Smooth muscle cell of the brain vasculature (primary cell): ENCODE data around the gene SWT1.
A peak's percentile ranks its signal among the peaks of the same experiment; 100 is the strongest.

Experiments
- DNase-seq: peaks from one replicate; pipeline ENCODE4 v3.0.0-alpha.2; 2012; ENCODE audit warnings: low read depth, low spot score

SWT1 gene, protein sequence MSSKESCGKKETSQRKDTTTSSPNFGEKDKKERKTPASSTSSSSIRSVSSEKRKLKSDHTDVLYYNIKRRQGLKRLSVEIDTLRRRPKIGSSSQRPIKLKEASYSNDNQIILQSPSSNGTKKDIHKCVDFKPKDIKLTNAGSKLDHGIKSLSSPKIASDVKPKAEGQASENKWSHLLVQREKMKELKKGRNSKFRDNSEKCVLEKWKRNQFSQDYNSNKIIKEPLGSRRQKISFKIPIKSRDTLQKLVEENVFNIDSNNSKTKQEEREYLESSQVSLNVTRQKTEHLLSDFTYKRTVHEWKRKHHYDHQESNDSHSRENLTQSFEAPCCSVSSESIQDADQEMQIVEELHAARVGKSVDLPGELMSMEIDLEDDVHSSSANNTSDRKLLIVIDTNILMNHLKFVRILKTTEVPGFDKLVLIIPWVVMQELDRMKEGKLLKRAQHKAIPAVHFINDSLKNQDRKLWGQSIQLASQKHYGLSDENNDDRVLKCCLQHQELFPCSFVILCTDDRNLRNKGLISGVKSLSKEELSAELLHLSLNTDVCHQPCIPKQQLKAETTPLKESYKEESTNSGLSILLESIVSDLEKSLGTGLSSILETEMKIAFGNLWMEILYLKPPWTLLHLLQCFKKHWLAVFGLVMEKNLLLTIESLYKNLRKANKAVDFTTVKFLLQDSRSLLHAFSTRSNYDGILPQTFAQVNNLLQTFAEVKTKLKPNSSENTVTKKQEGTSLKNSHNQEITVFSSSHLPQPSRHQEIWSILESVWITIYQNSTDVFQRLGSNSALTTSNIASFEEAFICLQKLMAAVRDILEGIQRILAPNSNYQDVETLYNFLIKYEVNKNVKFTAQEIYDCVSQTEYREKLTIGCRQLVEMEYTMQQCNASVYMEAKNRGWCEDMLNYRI

DNA sequence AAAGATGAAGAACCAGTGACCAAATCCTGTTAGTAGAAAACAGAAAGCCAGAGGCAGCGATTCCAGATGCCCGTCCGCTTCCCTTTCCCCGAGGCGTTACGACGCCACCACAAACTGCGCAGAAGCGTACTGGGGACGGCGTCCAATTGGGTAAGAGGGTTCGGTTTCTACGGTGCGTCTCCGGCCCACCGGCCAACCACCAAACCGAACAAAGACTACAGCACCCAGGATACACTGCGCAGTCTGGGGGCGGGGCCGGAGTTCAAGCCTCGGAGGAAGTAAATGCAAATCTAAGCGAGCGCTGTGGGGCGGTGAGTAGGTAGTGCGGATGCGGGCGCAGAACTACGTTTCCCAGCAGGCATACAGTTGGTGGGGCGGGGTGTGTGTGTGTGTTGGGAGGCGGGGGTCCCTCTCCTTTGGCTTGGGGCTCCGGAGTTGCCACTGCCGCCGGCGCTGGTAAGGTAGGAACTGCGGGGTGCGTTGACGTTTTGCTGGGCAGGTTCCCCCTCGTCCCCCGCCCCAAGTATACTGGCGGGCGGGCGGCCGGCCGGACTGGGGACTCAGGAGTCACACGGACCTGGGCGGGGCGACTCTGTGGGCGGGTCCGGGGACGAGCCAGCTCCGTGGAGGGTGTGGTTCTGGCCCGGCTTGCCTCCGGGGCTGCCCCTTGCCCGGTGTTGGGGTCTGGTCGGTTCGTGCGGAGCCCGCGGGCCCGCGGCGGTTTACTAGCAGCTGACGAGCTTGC, at the start of gene SWT1, which contains the start of gene TRMT1L:
Gene SWT1 (plus strand): TSS at position 314 of the 745 bp plus-strand sequence. CDS start 3,675 bp downstream, outside the sequence.
Gene TRMT1L (minus strand): TSS at position 100 of the 745 bp plus-strand sequence. CDS start 241 bp downstream, outside the sequence.
- peak; percentile 99 for DNase-seq

DNA sequence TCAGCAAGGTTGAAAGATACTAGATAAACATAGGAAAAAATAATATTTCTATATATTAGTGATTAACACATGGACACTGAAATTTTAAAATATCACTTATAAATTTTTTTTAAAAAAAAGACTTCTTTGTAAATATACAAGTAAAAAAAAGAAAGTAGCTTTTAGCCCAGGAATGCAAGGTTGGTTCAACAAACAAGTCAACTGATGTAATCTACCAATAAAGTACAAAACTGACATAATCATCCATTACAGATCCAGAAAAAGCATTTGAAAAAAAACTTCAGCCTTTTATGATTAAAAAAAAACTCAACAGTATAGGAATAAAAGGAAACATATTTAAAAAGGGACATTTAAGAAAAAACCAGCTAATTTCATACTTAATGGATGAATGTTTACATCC, 48.6 kb upstream of the SWT1 start:
- no peak for DNase-seq

DNA sequence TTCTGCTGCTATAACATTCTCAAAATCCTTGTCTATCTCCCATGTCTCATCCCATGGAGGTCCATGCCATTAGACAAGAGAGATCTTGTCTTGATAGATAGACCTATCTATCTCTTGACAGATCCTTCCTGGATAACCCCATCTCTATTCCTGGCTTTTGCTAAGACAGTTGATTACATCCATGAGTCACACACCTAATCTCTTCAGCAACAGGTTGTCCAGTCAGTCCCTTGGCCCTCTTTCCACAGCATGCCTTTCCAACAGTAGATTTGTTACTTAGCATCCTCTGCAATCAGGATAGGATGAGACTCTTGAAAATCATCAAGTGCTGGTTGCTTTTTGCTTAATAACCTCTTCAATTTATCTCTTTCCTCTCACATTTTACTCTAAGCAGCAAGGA, 46.8 kb upstream of the SWT1 start:
- DNase-seq, result no peak

DNA sequence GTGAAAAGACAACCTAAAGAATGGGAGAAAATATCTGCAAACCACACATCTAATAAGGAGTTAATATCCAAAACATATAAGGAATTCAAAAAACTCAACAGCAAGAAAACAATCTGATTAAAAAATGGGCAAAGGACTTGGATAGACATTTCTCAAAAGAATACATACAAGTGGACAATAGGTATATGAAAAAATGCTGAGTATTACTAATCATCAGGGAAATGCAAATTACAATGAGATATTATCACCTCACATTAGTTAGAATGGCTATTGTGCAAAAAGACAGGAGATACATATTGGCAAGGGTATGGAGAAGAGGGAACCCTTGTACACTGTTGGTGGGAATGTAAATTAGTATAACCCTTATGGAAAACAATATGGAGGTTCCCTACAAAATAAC, 45.1 kb upstream of the SWT1 start:
- no peak for DNase-seq

DNA sequence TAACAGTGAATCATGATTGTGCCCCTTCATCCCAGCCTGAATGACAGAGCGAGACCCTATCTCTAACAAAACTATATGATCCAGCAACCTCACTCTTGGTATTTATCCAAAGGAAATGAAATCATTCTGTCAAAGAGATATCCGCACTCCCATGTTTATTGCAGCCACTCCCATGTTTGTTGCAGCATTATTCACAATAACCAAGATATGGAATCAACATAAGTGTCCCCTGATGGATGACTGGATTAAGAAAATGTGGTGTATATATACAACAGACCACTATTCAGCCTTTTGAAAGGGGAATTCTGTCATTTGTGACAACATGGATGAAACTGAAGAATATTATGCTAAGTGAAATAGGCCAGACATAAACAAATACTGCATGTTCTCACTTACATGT, 44.6 kb upstream of the SWT1 start:
- DNase-seq, result no peak

DNA sequence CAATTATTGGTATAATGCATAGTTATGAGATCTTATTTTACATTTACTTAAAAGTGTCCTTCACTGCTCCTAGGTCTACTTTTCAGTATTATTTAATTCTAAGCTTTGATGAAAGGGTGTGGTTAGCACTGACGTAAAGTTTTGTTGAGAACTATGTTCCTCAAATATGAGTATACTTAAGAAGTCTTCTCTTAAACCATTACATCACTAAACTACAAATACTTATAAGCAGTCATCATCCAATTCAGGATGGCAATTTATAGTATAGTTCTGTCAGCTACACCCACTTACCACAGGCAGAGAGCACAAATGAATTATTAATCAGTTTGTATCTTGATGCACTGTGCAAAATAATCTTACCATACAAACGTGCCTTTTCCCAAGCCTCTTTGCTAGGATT, 27.3 kb upstream of the SWT1 start:
- DNase-seq, result no peak

DNA sequence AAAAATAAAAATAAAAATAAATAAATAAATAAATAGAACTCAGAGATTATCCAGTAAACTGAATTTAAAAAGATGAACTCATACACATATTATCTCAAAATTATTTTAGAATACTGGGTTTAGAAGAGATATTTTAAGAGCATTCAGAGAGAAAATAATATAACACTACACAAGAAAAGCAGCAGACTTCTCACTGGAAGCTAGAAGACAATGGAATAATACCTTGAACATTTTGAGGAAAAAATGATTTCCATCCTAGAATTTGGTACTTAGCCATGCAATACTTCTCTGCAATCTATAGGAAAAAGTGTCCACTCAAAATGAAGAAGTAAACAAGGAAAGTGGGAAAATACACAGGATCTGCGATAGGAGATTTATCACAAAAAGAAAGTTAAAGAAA, 24.4 kb upstream of the SWT1 start:
- DNase-seq, result no peak

DNA sequence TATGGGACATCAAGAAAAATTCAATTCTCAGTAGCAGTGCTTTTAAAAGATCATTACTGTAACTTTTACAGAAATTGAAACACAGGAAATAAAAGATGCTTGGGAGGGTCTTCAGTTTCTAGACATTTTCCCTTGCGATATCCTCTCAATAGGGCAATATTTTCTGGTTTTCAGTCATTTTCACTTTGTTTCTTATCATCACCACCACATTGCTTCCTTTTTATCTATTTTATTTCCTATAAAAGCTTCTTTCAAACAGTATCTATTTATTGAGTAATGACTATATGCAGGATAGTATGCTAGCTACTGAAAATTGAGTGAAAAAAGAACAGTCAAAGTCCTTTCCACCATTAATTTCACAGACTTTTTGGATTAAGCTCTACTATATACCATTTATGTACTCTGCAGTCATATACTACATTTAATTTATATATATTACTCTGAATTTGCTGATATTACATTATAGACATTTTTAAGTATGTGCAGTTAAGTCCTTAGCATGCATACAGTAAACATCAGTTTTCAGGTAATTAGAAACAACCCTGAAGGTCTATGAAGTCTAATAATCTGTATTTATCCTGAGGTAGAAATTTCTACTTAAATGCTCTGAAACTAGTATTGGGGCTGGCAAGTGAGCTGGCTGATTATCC, 18.9 kb upstream of the SWT1 start:
- no peak for DNase-seq

DNA sequence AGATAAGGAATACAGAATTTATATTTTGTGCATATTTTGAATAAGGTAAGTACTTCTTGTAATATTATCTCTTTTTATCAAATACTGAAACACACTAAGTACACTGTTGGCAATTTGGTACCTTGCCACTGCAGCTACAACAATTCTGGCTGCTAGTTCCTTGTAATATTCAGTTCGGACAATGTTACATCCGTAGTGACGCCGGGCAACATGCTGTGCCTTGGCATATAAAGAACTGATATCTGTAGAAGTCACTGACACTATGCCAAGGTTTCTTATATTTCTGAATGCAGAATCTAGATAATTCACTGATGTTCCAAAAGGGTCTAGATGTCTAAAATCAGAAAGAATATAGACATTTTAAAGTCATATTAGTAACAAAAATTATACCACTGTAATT, 17.7 kb upstream of the SWT1 start:
- no peak for DNase-seq

DNA sequence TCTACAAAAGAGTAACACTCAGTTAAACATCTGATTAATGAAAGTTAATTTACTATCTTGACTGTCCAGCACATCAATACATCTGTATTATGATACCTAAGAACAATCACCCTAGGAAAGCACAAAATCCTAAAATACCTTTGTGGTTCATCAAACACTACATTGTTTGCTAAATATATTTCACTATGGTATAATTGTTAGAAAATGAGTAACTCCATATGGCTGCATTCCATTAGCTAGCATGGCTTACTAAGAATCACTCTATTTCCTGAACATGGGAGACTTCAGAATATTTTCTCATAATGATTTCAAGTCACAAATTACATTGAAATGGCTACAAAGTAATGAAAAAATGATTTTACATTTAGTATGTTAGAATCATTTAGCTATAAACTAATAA, 12.7 kb upstream of the SWT1 start:
- no peak for DNase-seq

DNA sequence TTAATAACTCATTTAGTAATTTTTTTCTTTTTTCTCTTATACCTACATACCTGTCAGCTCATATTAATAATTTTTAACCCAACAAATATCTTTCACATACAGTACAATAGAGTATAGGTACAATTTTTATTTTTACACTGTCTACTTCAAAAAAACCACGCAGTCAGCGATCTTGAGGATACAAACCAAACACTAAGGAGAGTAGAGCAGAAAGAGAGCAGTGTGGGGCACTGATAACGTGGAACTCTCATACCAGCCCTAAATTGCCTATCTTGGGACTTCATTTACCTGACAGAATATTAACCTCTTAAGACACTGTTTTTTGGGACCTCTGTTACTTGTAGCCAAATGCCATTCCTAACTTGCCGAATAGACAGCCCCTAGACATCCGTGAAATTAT, 5.8 kb upstream of the SWT1 start:
- DNase-seq, result no peak

DNA sequence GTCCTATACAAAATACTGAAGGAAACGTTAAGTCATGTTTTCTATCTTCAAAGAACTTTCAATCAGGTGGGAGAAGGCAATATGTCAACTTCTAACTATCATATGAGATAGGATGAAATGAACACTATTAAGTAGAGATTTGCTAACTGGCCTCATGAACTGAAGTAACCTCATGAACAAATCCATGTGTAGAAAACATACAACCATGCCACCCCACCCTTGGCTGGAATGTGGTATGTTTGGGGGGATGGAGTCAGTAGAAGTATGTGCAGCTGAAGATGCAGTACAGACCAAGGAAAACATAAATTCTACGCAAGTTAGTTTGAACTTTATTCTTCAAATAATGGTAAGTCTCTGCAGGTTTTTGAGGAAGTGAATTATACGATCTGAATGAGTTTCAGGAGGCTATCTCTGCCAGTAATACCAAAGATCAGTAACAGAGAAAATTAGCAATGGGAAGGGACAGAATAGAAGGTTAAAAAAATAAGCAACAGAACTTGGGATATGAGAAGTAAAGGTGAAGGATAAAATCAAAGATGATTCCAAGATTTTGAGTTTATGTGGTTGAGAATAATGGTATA, 4.7 kb upstream of the SWT1 start:
- DNase-seq, result no peak

DNA sequence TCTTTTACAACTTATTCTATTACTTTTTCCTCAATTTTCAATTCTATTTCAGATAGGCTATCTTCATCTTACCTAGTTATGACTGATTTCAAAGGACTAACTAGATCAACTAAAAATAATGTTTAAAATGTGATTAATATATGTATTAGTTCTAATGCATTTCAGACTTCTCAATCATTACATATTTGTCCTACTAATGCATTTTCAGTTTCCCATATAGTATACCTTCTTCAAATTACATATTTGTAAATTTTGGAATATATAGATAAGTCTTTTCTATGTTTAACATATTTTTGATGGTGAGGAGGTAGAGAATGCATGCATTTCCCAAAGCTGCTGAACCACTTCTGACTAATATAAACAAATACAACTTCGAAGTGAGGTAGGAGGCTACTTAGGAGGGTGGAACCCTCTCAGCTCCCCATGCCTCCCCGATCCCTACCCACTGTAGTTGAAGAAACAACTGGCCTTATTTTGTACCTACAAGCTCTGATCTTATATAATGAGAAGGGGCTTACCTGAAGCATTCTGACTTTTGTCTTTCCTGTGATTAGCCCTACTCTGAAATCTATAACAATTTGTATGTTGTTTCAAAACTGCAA, 2.0 kb upstream of the SWT1 start:
- no peak for DNase-seq

DNA sequence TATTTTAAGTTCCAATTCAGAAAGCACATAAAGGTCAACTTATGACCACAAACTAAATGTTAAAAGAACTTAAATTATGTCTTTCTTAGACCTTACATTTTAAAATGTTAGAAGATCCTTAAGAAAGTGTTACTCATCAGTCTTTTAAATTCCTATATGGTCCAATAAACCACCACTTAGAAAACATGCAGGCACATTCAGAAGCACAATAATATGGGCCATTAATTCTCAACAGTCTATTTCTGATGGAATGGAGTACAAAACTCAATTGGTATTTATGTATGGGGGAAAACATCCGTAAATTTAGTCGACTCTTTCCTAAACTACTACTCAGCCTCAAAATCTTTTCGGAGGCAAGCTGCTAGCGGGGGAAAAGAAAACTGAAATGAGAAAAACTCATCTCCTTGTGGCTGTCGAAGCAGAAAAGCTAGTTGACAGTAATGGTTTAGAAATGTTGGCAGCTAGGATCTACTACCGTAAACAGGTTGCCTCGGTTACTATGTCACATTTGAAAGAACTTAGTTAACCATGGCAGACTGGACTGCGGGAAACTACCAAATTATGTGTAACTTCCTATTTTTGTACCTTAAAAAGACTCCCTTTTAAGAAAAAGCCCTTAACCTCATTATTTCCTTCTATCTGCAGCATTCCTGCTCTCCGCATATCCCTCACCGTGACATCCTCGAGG, 1.2 kb upstream of the SWT1 start:
- DNase-seq, result no peak

DNA sequence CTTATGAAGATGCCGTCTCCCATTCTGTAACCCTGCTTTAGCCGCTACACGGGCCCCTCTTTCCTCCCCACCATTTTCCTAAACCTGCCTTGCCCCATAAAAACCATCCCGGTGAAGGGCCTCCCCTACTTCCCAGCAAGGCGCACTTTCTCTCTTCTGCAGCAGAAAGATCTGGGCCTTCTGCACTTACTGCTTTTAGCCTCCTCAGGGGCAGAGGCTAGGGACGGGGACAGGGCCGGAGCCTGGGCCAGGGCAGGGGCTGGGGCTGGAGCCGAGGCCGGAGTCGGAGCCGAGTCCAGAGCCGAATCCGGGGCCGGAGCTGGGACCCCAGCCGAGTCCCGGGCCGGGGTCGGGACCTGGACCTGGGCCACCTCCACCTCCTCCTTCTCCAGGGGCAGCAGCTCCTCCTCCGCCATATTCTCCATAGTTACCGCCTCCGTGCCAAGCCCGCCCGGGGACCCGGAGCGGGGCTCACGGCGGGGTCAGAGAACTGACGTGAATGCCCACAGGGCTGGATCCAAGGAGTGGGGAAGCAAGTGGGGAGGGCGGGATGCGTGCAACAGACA, 596 bp upstream of the SWT1 start:
- DNase-seq, result no peak

DNA sequence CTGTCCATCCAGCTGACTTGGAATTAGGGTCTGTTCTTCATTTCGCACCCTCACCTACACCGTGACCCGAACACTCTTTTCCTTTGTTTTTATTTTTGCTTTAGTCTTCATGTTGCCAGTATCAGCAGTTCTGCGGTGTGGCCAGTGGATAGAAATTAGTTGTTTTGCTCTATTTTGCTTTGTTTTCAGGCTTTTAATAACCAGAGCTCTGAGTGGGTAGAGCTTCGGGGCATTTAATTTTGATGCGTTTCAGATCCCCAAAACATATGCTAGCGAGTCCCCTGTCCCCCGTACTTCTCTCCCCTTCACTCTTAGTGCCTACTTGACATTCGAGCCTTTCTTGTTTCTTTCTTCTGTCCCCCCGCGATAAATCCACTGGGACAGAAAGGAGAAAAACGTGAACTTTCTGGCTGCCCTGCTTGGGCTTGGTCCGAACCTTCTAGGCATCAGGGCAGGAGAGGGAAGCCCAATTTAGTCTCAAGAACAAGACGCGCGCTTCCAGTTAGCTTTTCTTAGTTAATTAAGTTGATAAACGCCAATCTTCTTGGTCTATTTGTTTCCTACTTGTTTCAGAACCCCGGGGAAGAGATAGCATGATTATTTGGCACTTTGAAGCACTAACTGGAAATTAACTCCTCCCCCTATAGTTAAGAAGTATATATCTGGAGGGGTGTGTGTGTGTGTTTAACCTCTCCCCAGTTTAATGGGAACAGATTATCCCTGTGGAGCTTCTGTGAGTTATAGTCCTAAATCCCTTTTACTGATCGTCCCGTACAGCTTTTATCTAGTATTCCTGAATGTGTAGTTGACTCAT, 839 bp downstream of the SWT1 start:
- DNase-seq, result no peak

DNA sequence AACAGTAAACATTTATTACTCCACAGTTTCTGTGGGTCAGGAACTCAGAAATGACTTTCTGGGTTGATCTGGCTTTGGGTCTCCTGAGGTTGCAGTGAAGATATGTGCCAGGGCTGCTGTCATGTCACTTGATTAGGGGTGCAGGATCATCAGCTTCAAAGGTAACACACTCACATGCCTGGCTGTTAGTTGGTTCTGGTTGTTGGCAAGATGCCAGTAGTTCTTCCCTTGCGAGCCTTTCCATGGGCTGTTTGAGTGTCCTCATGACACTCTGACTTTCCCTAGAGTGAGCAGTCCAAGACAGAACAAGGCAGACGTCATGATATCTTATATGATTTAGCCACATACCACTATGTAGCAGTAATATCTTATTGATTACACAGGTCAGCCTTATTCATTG, 1.8 kb downstream of the SWT1 start:
- no peak for DNase-seq

DNA sequence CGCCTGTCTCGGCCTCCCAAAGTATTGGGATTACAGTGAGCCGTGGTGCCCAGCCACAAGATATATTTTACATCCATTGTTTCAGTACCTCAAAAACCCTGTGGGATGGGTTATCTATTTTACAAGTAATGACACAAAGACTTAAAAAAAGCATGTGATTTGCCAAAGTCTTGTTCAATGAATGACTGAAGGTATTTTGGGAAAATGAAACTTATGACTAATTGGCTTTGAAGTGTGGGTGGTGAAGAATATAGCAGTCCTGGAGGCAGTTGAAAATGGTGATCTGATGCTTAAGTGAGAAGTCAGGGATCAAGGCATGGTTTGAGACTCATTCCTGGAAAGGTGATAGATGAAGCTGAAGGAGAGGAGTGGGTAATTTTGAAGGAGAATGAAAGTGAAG, 3.0 kb downstream of the SWT1 start:
- DNase-seq, result no peak

DNA sequence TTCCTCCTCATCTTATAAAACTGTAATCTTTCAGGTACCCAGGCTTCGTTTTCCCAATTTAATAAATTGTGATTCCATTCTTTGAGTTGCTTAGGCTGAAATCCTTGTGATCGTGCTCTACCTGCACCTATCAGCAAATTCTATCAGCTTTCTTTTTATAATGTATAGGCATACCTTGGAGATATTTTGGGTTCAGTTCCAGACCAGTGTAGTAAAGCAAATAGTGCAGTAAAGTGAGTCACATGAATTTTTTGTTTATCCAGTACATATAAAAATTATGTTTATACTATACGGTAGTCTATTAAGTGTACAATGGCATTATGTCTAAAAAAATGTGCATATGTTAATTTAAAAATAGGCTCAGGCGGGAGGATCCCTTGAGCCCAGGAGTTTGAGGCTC, 5.5 kb downstream of the SWT1 start:
- no peak for DNase-seq
